Upper lobe of left lung (tissue), 4 donors: ENCODE measurements around the gene MCM3.

ENCODE experiments used
- CTCF ChIP-seq, 6 experiments: fragments of 450-650 bp in 4 of 6; fragments of 200-600 bp in 2 of 6; sonication (generic) in 2 of 6; IDR thresholded peaks; one replicate each; pipeline ENCODE4 v1.5.1; 2016 to 2019; ENCODE audit warnings: antibody characterized with exemption in 6 of 6
- EP300 ChIP-seq, 4 donors: sonication (generic); formaldehyde crosslinking; IDR thresholded peaks; one replicate each; pipeline ENCODE4 v1.5.1; 2017; ENCODE audit warnings: antibody characterized with exemption in 4 of 4, control low read depth in 2 of 4
- POLR2AphosphoS5 ChIP-seq, 2 donors: sonication (generic); formaldehyde crosslinking; IDR thresholded peaks; one replicate each; pipeline ENCODE4 v1.5.1; 2017; ENCODE audit warnings: antibody characterized with exemption in 2 of 2

GRCh38 chr6:52299653-52300052 is 15.1 kb upstream of the MCM3 start:
- TF ChIP-seq CTCF (IDR thresholded peaks at IDR 0.05) (no peak), EP300 (IDR thresholded peaks at IDR 0.05) (no peak), POLR2AphosphoS5 (IDR thresholded peaks at IDR 0.05) (no peak)
